Thoracic aorta (tissue), 2 donors: ENCODE measurements around the gene BANK1. TPM values are rescaled to one million over a fixed set of nuclear protein-coding genes. Genes with fewer than 3 reads are reported as not detected.

ENCODE experiments used
- ATAC-seq: fragments of 150-250 bp; one replicate; pipeline ENCODE4 v1.8.0; 2017; ENCODE audit warnings: low read depth; ENCODE audit not compliant: insufficient number of reproducible peaks, low FRiP score
- DNase-seq: peaks from one replicate; pipeline ENCODE4 v3.0.0-alpha.2; 2020; ENCODE audit warnings: low spot score
- H3K27ac ChIP-seq, 2 donors: fragments of 200-600 bp; sonication (generic); 1 replicate in 1 of 2; 2 replicates in 1 of 2; pipeline ENCODE4 v1.5.1; 2016; ENCODE audit warnings: mild to moderate bottlenecking in 2 of 2, moderate library complexity in 2 of 2
- H3K27me3 ChIP-seq: fragments of 200-600 bp; sonication (generic); replicated peaks from 2 replicates; pipeline ENCODE4 v1.6.0; 2016; ENCODE audit warnings: mild to moderate bottlenecking; ENCODE audit not compliant: insufficient read depth
- H3K36me3 ChIP-seq: fragments of 200-600 bp; sonication (generic); one replicate; pipeline ENCODE4 v1.5.1; 2016
- H3K4me1 ChIP-seq, 2 donors: fragments of 200-600 bp; sonication (generic); 1 replicate in 1 of 2; 2 replicates in 1 of 2; pipeline versions ENCODE4 v1.5.1 to v1.6.0; 2016; ENCODE audit warnings: low read depth in 2 of 2, mild to moderate bottlenecking in 1 of 2; ENCODE audit not compliant: control insufficient read depth in 1 of 2
- H3K4me3 ChIP-seq: fragments of 200-600 bp; sonication (generic); 2 replicates; pipeline ENCODE4 v1.5.1; 2016; ENCODE audit warnings: mild to moderate bottlenecking
- H3K9me3 ChIP-seq: fragments of 200-600 bp; sonication (generic); 2 replicates; pipeline ENCODE4 v1.5.1; 2016
- total RNA-seq, 2 donors: library from RNA; depleted of rRNA; stranded (reverse); fragments of >200 nt; gene quantifications; one replicate each; pipeline versions ENCODE4 v1.1.0 to v1.2.3, GENCODE V29; 2016
- TF ChIP-seq, protein P1 (sequence below): fragments of 200-600 bp; sonication (generic); IDR thresholded peaks from one replicate; pipeline ENCODE4 v1.5.1; 2019; ENCODE audit warnings: antibody characterized with exemption

BANK1 gene
- total RNA-seq, 2 donors from 2014 or later = 0.85 to 1.1 TPM

DNA sequence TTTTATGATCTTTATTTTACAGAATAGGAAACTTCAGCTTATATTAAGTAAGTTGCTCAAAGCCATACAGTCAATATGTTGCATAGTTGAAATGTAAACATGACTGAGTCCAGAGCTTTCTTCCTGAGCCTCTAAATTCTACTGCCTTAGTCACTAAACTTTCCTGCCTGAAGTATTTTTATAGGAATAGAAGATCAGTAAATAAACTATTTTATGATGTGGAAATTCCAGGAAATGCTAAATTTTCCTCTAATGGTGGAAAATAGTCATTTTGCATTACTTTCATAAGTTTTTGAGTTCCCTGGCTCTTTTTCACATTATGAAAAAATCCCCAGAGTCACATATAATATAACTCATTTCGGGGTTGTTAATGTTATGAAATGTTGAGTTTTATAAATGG lies 182.8 kb downstream of the BANK1 start:
- Histone ChIP-seq H3K27ac (no peak overlapping the region), H3K9me3 (no peaks in the 10 kb centered on the region), H3K4me3 (no peak overlapping the region), H3K4me1 (no peaks in the 10 kb centered on the region), H3K36me3 (no peaks in the 10 kb centered on the region), H3K27me3 (no peaks in the 10 kb centered on the region)
- DNase-seq (no peak), ATAC-seq (no peak)
- TF ChIP-seq, protein P1, sequence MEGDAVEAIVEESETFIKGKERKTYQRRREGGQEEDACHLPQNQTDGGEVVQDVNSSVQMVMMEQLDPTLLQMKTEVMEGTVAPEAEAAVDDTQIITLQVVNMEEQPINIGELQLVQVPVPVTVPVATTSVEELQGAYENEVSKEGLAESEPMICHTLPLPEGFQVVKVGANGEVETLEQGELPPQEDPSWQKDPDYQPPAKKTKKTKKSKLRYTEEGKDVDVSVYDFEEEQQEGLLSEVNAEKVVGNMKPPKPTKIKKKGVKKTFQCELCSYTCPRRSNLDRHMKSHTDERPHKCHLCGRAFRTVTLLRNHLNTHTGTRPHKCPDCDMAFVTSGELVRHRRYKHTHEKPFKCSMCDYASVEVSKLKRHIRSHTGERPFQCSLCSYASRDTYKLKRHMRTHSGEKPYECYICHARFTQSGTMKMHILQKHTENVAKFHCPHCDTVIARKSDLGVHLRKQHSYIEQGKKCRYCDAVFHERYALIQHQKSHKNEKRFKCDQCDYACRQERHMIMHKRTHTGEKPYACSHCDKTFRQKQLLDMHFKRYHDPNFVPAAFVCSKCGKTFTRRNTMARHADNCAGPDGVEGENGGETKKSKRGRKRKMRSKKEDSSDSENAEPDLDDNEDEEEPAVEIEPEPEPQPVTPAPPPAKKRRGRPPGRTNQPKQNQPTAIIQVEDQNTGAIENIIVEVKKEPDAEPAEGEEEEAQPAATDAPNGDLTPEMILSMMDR = no peak

DNA sequence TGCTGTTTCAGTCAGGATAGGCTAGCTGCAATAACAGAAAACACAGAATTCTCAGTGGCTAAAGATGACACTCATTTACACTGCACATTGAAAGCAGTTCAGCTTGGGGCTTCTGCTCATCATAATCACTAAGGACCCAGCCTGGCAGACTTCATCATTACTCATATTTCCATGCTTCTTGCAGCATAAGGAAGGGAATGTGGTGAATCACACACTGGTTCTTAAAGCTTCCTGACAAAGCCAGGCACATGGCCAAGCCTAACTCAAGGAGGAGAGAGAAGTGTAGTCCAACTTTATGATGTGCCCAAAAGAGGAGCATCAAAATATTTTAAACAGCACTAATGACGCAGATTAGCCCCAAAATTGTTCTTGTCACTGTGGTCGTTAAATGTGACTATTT lies 186.5 kb downstream of the BANK1 start:
- no peaks in the 10 kb centered on the region for H3K9me3 ChIP-seq
- H3K27ac ChIP-seq = no peak overlapping the region
- H3K4me3 ChIP-seq = no peak overlapping the region
- TF ChIP-seq, protein P1 = no peak
- DNase-seq (no peak), ATAC-seq (no peak)
- H3K36me3 ChIP-seq = no peaks in the 10 kb centered on the region
- H3K27me3 ChIP-seq = no peaks in the 10 kb centered on the region
- H3K4me1 ChIP-seq = no peaks in the 10 kb centered on the region

DNA sequence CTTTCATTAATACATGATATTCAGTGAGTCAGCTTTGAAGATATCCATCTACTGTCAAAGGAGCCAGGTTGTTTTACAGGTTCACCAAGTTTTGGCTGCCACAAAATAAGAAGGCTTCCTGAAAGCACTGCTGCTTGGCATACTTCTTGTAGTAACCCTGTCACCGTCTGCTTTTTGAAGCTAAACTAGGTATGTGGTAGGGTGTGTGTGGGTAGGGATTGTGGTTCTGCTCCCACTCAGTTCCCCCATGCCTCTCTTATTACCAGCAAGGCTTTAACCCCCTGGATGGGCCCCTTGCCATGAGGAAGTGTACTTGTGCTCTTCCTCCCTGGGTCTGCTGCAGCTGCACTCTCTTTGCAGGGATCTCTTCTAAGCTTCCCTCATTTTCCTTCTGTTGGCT lies 191.2 kb downstream of the BANK1 start:
- Histone ChIP-seq H3K4me1 (no peaks in the 10 kb centered on the region), H3K27me3 (no peaks in the 10 kb centered on the region), H3K9me3 (no peaks in the 10 kb centered on the region), H3K36me3 (no peaks in the 10 kb centered on the region), H3K4me3 (no peak overlapping the region), H3K27ac (no peak overlapping the region)
- TF ChIP-seq, protein P1 = no peak
- no peak for ATAC-seq
- DNase-seq = no peak

DNA sequence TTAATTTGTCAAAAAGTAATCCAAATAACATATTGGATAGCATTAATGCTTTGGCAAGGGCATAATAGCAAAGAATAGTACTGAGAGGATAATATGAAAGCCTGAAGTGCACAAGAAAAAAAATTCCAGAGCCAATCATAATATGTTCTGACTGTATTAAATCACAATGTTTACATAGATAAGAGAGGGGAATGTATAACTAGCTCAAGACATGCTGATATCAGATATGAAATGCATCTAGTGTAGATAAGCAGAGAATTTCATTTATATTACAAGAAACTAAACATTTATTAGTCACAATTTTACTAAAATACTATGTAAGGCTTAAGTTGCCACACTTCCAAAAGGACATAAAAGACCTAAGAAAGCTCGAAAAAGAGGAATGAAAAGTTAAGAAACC lies 193.3 kb downstream of the BANK1 start:
- no peak for DNase-seq
- Histone ChIP-seq H3K9me3 (no peaks in the 10 kb centered on the region), H3K4me3 (no peak overlapping the region), H3K27ac (no peak overlapping the region), H3K4me1 (no peaks in the 10 kb centered on the region), H3K36me3 (no peaks in the 10 kb centered on the region), H3K27me3 (no peaks in the 10 kb centered on the region)
- no peak for ATAC-seq
- TF ChIP-seq, protein P1 = no peak

DNA sequence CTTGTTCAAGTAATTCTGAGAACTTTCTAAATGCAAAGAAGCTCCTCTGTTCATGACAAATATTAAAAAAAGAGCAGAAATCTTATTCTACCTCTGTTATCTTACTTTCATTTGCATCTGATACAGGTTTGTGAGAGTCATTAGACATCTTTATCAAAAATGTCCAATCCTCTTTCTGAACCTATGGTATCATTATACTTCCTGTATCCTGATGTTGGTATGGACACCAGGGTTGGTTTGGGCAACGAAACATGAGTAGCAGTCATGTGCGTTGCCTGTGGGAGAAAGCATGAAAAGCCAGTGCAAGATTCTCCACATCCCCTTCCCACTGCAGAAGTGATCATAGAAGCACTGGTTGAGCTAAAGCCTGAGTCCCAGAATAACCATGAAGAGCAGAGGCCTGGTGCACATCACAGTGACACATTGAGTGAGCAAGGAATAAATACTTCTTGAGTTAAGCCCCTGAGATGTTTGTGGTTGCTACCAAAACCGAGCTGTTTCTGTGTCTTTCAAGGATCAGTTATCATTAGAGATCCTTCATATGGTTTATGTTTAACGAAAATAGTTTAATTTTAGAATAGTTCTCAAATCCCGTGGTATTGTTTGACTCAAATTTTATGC lies 197.2 kb downstream of the BANK1 start:
- no peaks in the 10 kb centered on the region for H3K27me3 ChIP-seq
- no peak for ATAC-seq
- TF ChIP-seq, protein P1 = no peak
- H3K27ac ChIP-seq = no peak overlapping the region
- no peaks in the 10 kb centered on the region for H3K4me1 ChIP-seq
- DNase-seq = no peak
- H3K9me3 ChIP-seq = no peaks in the 10 kb centered on the region
- no peaks in the 10 kb centered on the region for H3K36me3 ChIP-seq
- no peak overlapping the region for H3K4me3 ChIP-seq
